ENCODE data around the gene DNAJC22.

- no peak for TF ChIP-seq CTCF (conservative IDR thresholded peaks at IDR 0.05 in 1 of 2, IDR thresholded peaks at IDR 0.05 in 1 of 2; ENCODE audit: low read depth in 1 of 2, low read length in 2 of 2)
- TF ChIP-seq EZH2 (IDR thresholded peaks at IDR 0.05; ENCODE audit: low read length, missing control alignments), result no peak
These were observed 37.3 kb upstream of the DNAJC22 start for GRCh38 chr12:49309386-49309785.

Data from fibroblast of lung (primary cell).